ENCODE results near the gene SNX20. TPM values are rescaled to one million over a fixed set of nuclear protein-coding genes. Genes with fewer than 3 reads are reported as not detected.

The SNX20 gene
- total RNA-seq, 2 experiments from 2014 or later = 64.8 to 65.3 TPM

GRCh38 chr16:50702725-50703124 is 21.6 kb upstream of the SNX20 start:
- DNase-seq = no peak
- peaks cover 13% of the 10 kb centered on the region for H3K4me1 Mint-ChIP-seq (ENCODE audit: low read depth)
- peaks cover 2% of the 10 kb centered on the region for H3K27me3 Mint-ChIP-seq (ENCODE audit: low read depth)
- ChIA-PET CTCF (interaction anchor here (0.8 to 1.2 kb wide), 4 partner anchors 18 to 376 kb away, joined by 3 to 4 read pairs (median 3); no protein-coding TSS in a partner anchor), POLR2A (interaction anchor here (1.5 to 2.0 kb wide), 2 partner anchors 14 to 18 kb away, joined by 4 to 6 read pairs; no protein-coding TSS in a partner anchor)
- H3K9me3 Mint-ChIP-seq (ENCODE audit: insufficient read depth) = peaks cover 21% of the 10 kb centered on the region
- no peak for ATAC-seq
- H3K4me3 Mint-ChIP-seq = no peak overlapping the region
- H3K27ac Mint-ChIP-seq = no peak overlapping the region
- peaks cover 26% of the 10 kb centered on the region for H3K36me3 Mint-ChIP-seq (ENCODE audit: low read depth)

- H3K4me1 Mint-ChIP-seq (ENCODE audit: low read depth) = peaks cover 40% of the 10 kb centered on the region
- peaks cover 14% of the 10 kb centered on the region for H3K36me3 Mint-ChIP-seq (ENCODE audit: low read depth)
- no peak for ATAC-seq
- ChIA-PET POLR2A (interaction anchor here (0.6 kb wide), 1 partner anchor 503 kb away, joined by 9 read pairs; no protein-coding TSS in a partner anchor), CTCF (interaction anchor here (1.0 to 1.2 kb wide), 3 partner anchors 12 to 34 kb away, joined by 3 read pairs; no protein-coding TSS in a partner anchor)
- H3K4me3 Mint-ChIP-seq = no peak overlapping the region
- DNase-seq = no peak
- H3K27me3 Mint-ChIP-seq (ENCODE audit: low read depth) = peaks cover 5% of the 10 kb centered on the region
- H3K27ac Mint-ChIP-seq = no peak overlapping the region
- peaks cover 9% of the 10 kb centered on the region for H3K9me3 Mint-ChIP-seq (ENCODE audit: insufficient read depth)
Observed at GRCh38 chr16:50699326-50700159, 18.4 kb upstream of the SNX20 start.

GRCh38 chr16:50697881-50698767 is 17.0 kb upstream of the SNX20 start:
- peak; percentile 48 for ATAC-seq
- Mint-ChIP-seq H3K4me1 (ENCODE audit: low read depth) (peaks cover 49% of the 10 kb centered on the region), H3K27ac (peak overlapping the region; percentile 81), H3K4me3 (peak overlapping the region; percentile 65), H3K36me3 (ENCODE audit: low read depth) (peaks cover 6% of the 10 kb centered on the region), H3K27me3 (ENCODE audit: low read depth) (peaks cover 8% of the 10 kb centered on the region), H3K9me3 (ENCODE audit: insufficient read depth) (no peaks in the 10 kb centered on the region)
- DNase-seq = no peak
- POLR2A ChIA-PET = interaction anchor here (1.1 to 1.4 kb wide), 2 partner anchors 20 to 44 kb away, joined by 3 to 4 read pairs; partner anchors contain the start of gene CYLD
- CTCF ChIA-PET = interaction anchor here (0.8 to 2.7 kb wide), 8 partner anchors 21 to 108 kb away, joined by 3 to 14 read pairs (median 4); partner anchors contain the start of gene CYLD

DNA sequence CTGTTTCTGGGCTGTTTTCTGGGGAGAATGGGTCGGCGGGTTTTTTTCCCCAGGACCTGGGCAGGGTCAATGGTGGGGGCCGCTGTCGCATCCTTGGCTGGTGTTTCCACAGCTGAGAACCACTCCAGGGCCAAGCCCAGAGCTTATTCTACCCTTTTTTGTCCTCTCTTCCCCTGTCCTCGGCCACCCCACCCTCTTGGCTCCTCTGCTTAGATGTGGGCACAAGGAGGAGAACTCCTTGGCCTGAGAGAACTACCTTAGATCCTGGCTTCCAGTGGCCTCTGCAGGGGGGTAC is 16.3 kb upstream of the SNX20 start:
- Mint-ChIP-seq H3K4me1 (ENCODE audit: low read depth) (peaks cover 56% of the 10 kb centered on the region), H3K36me3 (ENCODE audit: low read depth) (peaks cover 6% of the 10 kb centered on the region), H3K4me3 (peak overlapping the region; percentile 9), H3K9me3 (ENCODE audit: insufficient read depth) (no peaks in the 10 kb centered on the region), H3K27ac (peak overlapping the region; percentile 81), H3K27me3 (ENCODE audit: low read depth) (peaks cover 15% of the 10 kb centered on the region)
- CTCF ChIA-PET = interaction anchor here (1.0 to 2.7 kb wide), 7 partner anchors 14 to 109 kb away, joined by 3 to 14 read pairs (median 4); partner anchors contain the start of gene CYLD
- POLR2A ChIA-PET = interaction anchor here (1.1 to 1.4 kb wide), 3 partner anchors 17 to 44 kb away, joined by 3 to 5 read pairs (median 4); partner anchors contain the start of genes CYLD and SNX20
- ATAC-seq (no peak), DNase-seq (no peak)

DNA sequence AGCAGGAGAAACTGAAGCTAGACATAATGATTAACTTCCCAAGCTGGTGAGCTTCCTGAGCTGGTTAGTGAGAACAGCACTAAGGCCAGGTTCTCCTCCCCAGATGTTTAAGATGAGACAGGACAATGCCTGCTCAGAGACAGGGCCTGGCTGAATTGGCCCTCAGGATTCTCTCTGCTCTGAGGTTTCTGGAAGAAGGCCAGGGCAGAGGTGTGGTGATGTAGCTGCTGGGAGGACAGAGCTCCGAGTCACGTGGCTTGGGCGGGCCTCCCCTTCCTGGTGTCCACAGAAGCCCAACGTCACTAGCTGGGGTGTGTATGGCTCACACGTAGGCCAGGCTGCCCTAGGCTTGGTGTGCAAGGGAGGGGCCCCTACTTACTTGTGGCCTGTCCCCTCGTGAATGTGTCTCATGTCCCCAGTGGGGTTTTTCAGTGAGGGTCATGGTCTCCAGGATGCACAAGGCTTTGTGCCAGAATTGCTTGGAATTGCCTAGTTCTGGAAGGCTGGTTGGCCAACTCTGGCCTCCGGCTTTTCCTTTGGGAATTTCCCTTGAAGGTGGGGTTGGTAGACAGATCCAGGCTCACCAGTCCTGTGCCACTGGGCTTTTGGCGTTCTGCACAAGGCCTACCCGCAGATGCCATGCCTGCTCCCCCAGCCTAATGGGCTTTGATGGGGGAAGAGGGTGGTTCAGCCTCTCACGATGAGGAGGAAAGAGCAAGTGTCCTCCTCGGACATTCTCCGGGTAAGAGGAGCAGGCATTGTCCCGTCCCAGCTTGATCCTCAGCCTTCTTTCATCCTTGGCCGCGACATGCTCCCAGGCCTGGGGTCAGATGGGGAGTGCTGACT is 15.7 kb upstream of the SNX20 start:
- Mint-ChIP-seq H3K36me3 (ENCODE audit: low read depth) (peaks cover 6% of the 10 kb centered on the region), H3K27ac (peak overlapping the region; percentile 81), H3K9me3 (ENCODE audit: insufficient read depth) (no peaks in the 10 kb centered on the region), H3K4me1 (ENCODE audit: low read depth) (peaks cover 58% of the 10 kb centered on the region), H3K4me3 (no peak overlapping the region), H3K27me3 (ENCODE audit: low read depth) (peaks cover 17% of the 10 kb centered on the region)
- ATAC-seq = no peak
- ChIA-PET CTCF (interaction anchor here (0.8 to 2.7 kb wide), 7 partner anchors 13 to 110 kb away, joined by 3 to 14 read pairs (median 5); no protein-coding TSS in a partner anchor), POLR2A (interaction anchor here (1.1 to 1.4 kb wide), 3 partner anchors 16 to 30 kb away, joined by 4 to 5 read pairs (median 4); partner anchors contain the start of gene SNX20)
- no peak for DNase-seq

GRCh38 chr16:50696126-50696525 is 15.0 kb upstream of the SNX20 start:
- no peak for ATAC-seq
- H3K9me3 Mint-ChIP-seq (ENCODE audit: insufficient read depth) = no peaks in the 10 kb centered on the region
- H3K4me1 Mint-ChIP-seq (ENCODE audit: low read depth) = peaks cover 58% of the 10 kb centered on the region
- H3K27me3 Mint-ChIP-seq (ENCODE audit: low read depth) = peaks cover 18% of the 10 kb centered on the region
- ChIA-PET CTCF (interaction anchor here (0.8 to 2.7 kb wide), 4 partner anchors 12 to 50 kb away, joined by 3 to 14 read pairs (median 6); no protein-coding TSS in a partner anchor), POLR2A (interaction anchor here (0.6 to 1.4 kb wide), 3 partner anchors 13 to 29 kb away, joined by 3 to 5 read pairs (median 4); partner anchors contain the start of gene SNX20)
- no peak overlapping the region for H3K4me3 Mint-ChIP-seq
- H3K27ac Mint-ChIP-seq = peak overlapping the region; percentile 40
- DNase-seq = no peak
- peaks cover 3% of the 10 kb centered on the region for H3K36me3 Mint-ChIP-seq (ENCODE audit: low read depth)

DNA sequence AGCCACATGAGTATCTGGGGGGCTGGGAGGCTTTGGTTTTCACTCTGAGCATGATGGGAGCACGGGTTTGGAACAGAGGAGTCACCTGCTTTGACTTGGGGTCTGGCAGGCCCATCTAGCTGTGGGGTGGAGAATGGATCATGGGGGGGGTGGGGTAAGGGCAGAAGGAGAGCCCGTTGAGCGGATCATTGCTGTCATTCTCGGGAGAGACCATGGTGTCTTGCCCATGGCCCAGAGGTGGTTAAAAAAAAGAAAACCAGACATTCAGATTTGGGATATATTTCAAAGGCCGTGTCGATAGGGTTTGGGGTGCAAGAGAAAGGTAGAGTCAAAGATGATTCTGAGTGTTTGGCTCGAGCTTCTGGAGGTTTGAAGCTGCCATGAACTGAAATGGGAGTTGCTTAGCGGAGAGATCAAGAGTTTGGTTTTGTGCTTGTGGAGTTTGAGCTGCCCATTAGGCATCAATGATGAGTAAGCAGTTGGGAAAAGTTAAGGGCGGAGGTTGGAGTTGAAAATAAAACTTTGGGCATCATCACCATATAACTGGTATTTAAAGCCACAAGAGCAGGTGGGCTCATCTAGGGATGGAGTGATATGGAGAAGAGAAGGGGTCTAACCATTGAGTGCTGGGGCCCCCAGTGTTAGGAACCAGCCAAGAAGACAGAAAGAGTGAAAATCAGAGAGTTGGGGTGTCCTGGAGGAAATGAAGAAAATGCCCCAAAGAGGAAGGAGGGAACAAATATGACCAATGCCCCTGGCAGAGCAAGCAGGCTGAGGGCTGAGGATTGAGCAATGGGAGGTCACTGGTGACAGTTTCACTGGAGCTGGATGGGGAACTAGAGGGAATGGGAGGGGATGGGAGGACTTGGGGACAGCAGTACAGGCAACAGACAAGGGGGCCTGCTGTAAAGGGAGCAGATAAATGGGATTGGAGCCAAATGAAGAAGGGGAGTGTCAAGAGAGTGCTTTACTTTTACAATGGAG is 14.2 kb upstream of the SNX20 start:
- Mint-ChIP-seq H3K4me1 (ENCODE audit: low read depth) (peaks cover 58% of the 10 kb centered on the region), H3K9me3 (ENCODE audit: insufficient read depth) (no peaks in the 10 kb centered on the region), H3K4me3 (no peak overlapping the region), H3K27ac (peak overlapping the region; percentile 2), H3K36me3 (ENCODE audit: low read depth) (no peaks in the 10 kb centered on the region), H3K27me3 (ENCODE audit: low read depth) (peaks cover 20% of the 10 kb centered on the region)
- POLR2A ChIA-PET = interaction anchor here (0.6 to 1.1 kb wide), 2 partner anchors 12 to 29 kb away, joined by 3 to 4 read pairs; no protein-coding TSS in a partner anchor
- CTCF ChIA-PET = interaction anchor here (0.7 to 2.0 kb wide), 5 partner anchors 9 to 368 kb away, joined by 3 to 8 read pairs (median 3); no protein-coding TSS in a partner anchor
- ATAC-seq (no peak), DNase-seq (no peak)

DNA sequence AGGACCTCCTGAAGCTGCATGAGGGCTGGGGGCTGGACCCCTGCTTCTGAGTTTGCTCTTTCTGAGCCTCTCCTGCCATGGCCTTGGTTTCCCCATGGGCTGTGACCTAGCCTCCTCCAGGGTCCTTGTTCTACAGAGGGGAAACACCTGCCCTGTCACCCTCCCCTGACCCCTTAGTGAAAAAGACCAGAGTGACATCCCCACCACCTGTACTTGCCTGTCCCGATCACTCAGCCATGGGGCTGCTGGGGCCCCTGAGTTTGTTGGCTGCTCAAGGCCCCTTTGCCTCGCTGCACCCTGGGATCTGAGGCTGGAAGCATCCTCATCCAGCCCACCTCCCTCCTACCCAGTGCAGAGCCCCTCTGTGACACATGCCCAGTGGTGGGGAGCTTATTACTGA is 13.1 kb upstream of the SNX20 start:
- ChIA-PET POLR2A (no interaction called here), CTCF (interaction anchor here (1.0 to 1.1 kb wide), 4 partner anchors 8 to 367 kb away, joined by 3 to 4 read pairs (median 3); partner anchors contain the start of gene SNX20)
- DNase-seq (no peak), ATAC-seq (no peak)
- Mint-ChIP-seq H3K9me3 (ENCODE audit: insufficient read depth) (no peaks in the 10 kb centered on the region), H3K4me3 (peak overlapping the region; percentile 49), H3K27me3 (ENCODE audit: low read depth) (peaks cover 20% of the 10 kb centered on the region), H3K36me3 (ENCODE audit: low read depth) (no peaks in the 10 kb centered on the region), H3K27ac (peak overlapping the region; percentile 26), H3K4me1 (ENCODE audit: low read depth) (peaks cover 54% of the 10 kb centered on the region)

DNA sequence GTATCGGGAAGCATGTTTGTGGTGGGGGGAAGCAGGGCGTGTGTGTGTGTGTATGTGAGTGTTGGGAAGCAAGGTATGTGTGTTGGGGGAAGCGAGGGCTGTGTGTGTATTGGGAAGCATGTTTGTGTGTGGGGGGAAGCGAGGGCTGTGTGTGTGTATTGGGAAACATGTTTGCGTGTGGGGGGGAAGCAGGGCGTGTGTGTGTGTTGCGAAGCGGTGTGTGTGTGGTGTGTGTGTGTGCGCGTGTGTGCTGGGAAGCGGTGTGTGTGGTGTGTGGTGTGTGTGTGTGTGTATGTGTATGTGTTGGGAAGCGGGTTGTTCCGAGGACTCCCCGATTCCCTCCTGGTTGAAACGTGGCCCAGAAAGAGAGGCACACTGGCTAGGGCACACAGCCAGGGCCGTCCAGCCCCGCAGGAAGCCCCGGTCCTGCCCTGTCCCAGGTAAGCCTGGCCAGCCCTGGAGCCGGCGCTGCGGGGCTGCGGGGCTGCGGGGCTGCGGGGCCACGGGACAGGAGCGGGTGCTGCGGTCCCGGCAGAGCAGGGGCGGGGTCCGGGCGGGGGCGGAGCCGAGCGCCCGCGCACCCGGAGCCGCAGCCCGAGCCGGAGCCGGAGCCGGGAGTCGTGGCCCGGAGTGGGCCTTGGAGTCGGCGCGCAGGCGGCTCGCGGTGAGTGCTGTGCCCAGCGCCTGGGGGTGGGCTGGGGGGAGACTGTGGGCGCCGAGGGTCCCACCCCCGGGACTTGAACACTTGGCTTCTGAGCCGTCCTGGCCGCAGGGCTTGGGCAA is 12.1 kb upstream of the SNX20 start, which contains the start of gene NOD2:
Gene NOD2 (plus strand): TSS at position 608 of the 783 bp plus-strand sequence. CDS start 5,890 bp downstream, outside the sequence.
- ChIA-PET POLR2A (no interaction called here), CTCF (interaction anchor here (1.1 kb wide), 1 partner anchor 12 kb away, joined by 3 read pairs; the partner anchor contains the start of gene SNX20)
- Mint-ChIP-seq H3K9me3 (ENCODE audit: insufficient read depth) (no peaks in the 10 kb centered on the region), H3K27ac (peak within 1 kb of the TSS; percentile 55), H3K27me3 (ENCODE audit: low read depth) (peaks cover 25% of the 10 kb centered on the region), H3K4me3 (peak within 1 kb of the TSS; percentile 49), H3K36me3 (ENCODE audit: low read depth) (no peaks in the 10 kb centered on the region), H3K4me1 (ENCODE audit: low read depth) (peaks cover 56% of the 10 kb centered on the region)
- ATAC-seq = peak; percentile 74
- no peak for DNase-seq

Data from activated CD8-positive, alpha-beta T cell treated with anti-CD3 and anti-CD28 coated beads, Interleukin-2, amount 10 ng/mL, durations not matched to agents 7 days and 5 days (primary cell).